Left kidney (tissue), 2 donors: ENCODE measurements around the gene MNAT1. TPM values are rescaled to one million over a fixed set of nuclear protein-coding genes. Genes with fewer than 3 reads are reported as not detected.
"Not testable (repeated sequence)": the region's sequence is repeated elsewhere in the genome, so short reads cannot be mapped to it uniquely, and the experiment has no call there.

Experiments used
- DNase-seq: peaks from one replicate; pipeline ENCODE4 v3.0.0-alpha.2; 2013
- polyA plus RNA-seq: library from polyadenylated mRNA; unstranded; fragments of 120-200 nt; gene quantifications from one replicate; pipeline ENCODE4 v1.2.1, GENCODE V29; 2013; ENCODE audit not compliant: insufficient read length

Gene MNAT1
- polyA plus RNA-seq, 1 donor, result 53.0 TPM

DNA sequence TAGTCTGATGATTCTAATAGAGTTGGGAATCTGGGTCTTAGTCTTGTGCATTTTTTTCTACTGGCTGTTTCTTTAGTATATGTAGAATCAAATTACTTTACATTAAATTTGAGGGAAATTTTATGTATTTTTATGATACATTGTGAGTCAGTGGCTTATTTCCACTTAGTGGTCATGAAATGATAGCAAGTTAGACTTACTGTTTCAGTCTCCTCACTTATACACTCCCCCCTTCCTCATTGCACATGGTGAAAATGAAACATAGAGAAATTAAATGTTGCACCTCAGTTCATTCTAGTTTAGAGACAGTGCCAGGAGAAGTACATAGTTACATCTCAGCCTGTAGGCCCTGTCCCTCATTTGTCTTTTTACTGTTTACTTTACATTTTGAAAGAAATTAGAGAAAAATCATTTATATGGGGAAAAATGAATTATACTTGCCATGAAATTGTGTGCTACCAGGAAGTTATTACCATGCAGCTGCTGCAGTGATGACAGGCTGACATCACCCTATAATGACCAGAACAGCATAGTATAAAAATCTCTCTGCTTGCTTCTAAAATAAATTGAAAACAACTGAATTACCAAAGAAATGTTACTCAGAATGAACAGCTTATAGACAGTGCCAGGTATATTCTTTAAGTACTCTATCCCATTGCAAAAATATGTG is 133.1 kb downstream of the MNAT1 start:
- DNase-seq, result no peak

DNA sequence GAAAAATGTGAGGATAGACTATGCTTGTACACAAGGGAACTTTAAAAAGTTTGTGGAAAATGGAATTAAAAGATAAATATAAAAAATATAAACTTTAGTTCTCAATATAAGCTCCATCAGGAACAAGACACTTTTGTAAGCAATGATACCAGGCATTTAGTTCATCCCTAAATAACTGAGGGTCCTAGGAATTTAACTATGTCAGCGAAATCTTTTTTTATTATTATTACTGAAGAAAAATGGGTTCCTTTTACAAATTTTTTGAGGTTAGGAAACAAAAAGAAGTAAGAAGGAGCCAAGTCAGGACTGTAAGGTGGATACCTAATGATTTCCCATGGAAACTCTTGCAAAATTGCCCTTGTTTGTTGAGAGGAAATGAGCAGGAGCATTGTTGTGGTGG is 143.6 kb downstream of the MNAT1 start:
- DNase-seq, result no peak

DNA sequence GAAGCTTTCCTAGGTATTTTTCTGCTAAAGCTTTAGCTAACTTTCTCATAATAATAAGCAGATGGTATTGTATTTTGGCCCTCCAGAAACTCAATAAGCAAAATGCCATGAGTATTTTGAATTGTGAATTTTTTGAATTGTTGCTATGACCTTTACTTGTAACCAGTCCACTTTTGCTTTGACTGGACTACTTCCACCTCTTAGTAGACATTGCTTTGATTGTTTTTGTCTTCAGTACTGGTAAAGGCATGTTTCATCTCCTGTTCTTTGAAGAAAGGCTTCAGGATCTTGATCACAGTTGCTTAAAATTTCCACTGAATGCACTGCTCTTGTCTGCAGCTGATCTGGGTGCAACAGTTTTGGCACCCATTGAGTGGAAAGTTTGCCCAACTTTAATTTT is 144.0 kb downstream of the MNAT1 start:
- no peak for DNase-seq

DNA sequence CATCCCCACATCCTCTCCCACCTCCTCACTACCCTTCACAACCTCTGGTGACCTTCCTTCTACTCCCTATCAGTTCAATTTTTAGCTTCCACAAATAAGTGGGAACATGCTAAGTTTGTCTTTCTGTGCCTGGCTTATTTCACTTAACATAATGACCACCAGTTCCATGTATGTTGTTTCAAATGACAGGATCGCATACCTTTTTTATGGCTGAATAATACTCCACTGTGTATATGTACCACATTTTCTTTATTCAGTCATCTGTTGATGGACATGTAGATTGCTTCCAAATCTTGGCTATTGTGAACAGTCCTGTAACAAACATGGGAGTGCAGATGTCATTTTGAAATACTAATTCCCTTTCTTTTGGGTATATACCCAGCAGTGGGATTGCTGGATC is 147.7 kb downstream of the MNAT1 start:
- no peak for DNase-seq

DNA sequence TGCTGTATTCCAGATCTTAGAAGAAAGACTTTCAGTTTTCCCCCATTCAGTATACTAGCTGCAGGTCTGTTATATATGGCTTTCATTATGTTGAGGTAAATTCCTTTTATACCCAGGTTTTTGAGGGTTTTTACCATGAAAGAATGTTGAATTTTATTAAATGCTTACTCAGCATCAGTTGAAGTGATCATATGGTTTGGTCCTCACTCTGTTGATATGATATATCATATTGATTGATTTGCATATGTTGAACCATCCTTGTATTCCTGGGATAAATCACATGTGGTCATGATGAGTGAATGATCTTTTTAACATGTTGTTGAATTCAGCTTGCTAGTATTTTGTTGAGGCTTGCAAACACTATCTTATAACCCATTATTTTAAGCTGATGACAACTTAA is 149.6 kb downstream of the MNAT1 start:
- no peak for DNase-seq

DNA sequence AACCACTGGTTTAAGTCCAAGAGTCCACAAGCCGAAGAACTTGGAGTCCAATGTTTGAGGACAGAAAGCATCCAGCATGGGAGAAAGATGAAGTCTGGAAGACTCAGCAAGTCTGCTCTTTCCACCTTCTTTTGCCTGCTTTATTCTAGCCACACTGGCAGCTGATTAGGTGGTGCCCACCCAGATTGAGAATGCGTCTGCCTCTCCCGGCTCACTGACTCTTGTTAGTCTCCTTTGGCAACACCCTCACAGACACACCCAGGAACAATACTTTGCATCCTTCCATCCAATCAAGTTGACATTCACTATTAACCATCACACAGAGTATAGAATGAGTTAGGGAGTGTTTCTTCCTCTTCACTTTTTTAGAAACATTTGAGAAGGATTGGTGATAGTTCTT is 156.1 kb downstream of the MNAT1 start:
- not testable (repeated sequence) for DNase-seq

DNA sequence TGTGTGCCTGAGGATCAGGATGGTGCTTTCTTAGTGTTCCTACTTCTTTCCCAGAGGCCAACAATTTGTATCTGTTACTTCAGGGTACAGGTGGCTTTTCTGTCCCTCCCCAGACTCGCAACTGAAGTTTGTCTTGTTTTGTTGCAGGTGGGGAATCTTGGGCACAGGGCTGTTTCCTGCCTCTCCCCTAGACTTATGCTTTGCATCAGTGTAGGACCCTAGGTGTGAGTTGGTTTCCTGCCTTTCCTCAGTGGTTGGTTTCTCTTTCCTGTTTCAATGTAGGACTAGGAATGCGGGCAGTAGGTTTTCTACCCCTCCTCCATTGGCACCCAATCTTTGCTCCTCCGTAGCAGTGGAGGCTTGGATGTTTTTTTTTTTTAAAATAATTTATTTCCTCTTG is 159.3 kb downstream of the MNAT1 start:
- no peak for DNase-seq

DNA sequence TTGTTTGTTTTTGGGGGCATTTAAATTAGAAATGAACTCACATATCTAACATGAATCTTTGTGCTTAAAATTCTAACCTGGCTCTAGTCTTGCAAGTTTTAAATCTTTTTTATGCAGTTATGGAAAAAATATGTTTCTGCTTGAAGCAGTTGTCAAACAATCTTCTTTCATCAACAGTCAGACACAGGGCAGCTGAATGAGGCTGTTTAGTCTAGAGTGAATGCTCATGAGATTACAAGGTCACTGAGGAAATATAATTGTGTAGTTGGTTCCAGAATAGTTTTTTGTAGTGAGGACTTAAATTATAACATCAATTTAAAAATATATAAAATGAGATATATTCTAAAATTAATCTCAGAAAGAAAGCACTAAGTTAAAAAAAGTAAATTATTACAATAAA is 169.8 kb downstream of the MNAT1 start:
- no peak for DNase-seq

DNA sequence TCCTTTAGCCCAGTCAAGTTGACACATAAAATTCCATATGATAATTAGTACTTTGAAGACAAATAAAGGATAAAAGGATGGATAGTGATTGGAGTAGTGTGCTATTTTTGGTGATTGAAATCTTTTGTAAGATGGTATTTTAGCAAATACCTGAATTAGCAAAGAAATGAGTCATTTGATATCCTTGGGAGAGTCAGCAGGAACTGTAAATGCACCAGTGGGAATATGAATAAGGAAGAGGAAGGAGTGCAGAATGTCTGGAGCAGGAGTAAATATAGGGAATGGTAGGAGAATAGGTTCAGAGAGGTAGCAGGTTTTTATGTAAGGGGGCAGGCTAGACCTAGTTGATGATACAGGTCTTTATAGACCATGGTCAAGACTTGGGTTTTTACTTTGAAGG is 171.4 kb downstream of the MNAT1 start:
- no peak for DNase-seq

DNA sequence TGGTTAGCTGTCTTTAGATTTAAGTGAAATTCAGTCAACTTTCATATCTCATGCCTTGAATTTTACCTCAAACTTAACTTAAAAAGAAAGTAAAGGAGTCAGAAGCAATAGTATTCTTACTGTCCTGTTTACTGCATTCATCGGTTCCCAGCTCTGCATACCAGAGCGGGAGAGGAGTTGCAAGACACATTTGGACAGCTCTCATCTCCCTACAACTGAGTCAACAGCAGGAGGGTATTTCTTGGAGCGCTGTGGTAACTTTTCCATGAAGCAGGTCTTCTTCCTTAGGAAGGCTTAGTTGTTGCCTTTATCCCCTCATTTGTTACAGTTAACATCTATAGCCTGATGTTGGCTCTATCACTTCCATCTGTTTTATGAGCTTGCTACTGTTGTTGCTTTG is 181.2 kb downstream of the MNAT1 start:
- no peak for DNase-seq

DNA sequence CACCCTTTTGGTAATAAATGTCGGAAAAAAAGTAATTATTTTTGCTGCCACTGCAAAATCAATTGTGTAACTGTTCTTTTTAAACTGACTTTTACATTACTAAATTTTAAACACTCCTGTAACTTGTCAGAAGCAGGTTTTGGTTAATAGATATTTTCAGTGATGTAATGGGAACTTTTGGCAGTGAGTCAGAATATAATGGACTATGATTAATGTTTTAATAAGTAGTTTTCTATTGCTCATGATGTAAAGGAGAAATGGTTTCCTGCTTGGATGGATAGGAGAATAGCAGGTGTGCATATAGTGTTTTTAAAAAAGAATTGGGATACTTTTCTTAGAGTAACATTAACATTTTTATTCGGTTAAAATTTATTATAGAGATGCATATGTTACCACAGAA is 187.5 kb downstream of the MNAT1 start:
- DNase-seq, result no peak

DNA sequence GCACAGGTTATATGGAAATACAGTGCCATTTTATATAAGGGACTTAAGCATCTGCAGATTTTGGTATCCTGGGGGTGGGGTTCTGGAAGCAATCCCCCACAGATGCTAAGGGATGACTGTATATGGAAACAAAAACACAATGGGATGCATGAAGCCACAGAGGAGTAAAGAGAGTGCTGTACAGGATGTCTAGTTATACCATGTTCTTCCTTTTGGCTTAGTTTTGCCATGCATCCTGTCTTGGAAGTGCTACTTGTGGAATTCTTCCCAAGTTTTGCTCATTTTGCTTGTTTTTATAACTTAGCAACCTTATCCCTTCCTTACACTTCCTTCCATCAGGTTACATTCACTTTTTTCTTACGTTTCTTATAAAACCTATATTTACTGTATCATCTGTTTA is 190.7 kb downstream of the MNAT1 start:
- no peak for DNase-seq

DNA sequence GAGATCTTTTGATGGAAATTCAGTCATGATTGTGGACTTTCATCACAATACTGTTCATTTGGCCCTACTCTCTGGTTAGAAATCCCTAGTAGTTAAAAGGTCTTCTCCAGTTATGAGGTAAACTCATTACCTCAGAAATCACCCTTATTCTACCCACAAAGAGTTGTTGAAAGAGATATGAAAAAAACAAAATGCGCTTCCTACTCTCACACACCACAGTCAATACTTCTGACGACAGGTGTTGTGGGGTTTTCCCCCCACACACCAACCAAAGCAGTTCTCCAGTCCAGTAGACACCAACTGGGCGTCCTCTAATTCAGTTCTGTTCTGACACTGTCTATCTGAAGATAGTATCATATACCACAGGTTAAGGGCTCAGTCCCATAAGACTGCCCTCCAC is 191.4 kb downstream of the MNAT1 start:
- DNase-seq, result no peak

DNA sequence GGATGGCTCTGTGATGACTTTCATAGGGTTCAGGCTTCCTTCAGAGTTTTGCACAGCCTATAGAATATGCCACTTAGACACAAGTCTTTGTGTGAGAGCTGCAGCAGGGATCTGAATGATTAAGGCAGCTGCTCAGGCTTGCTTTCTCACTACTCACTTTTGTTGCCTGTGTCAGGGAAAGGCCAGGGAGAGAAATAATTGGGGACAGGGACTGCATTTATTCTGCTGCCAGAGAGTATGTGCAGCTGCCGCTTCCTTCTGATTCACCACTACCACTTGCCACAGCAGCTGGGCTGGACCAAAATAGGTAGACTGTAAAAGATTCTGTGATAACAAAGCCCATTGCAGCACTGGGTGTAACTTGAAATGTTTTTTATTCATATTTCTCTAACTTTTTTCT is 196.7 kb downstream of the MNAT1 start:
- no peak for DNase-seq

DNA sequence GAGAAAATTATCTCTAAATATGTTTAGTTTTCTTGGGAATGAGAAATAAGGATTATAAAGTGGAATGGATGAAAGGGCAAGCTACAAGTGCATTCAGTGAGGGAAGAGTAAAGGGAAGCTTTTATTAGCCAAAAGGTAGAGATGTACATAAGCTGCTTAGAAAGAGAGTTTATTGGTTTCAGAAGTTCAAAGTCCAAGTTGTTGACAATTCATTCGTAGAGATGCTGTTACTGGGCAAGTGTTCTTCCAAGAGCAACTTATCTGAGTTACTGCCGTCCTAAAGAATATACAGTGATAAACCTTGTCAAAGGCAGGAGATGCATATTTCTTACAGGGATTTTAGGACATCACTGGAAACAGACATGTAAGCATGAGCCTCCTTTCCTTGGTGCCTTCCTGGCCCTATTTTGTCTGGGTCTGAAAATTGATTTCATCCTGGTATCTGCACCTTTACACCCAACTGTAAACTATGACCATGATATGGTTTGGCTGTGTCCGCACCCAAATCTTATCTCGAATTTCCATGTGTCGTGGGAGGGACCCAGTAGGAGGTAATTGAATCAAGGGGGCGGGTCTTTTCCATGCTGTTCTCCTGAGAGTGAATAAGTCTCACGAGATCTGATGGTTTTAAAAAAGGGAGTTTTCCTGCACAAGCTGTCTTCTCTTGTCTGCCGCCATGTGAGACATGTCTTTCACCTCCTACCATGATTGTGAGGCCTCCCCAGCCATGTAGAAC is 199.5 kb downstream of the MNAT1 start:
- no peak for DNase-seq

DNA sequence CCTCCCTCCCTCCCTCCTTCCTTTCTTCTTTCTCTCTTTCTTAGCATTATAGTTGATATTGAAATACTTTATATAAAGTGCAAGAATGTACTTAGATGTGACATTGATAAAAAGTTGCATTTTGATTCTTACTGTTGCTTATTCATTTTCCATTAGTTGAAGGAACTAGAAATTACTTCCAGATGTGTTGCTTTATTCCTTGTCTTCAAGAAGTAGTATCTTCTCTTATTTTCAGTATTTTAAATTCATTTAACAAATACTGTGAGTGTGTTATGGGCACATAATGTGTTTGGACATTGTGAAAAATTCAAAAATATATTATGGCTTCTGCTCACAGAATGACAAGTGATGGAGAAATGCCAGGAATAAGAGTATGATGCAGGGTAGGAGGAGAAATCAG is 200.8 kb downstream of the MNAT1 start:
- DNase-seq, result no peak

DNA sequence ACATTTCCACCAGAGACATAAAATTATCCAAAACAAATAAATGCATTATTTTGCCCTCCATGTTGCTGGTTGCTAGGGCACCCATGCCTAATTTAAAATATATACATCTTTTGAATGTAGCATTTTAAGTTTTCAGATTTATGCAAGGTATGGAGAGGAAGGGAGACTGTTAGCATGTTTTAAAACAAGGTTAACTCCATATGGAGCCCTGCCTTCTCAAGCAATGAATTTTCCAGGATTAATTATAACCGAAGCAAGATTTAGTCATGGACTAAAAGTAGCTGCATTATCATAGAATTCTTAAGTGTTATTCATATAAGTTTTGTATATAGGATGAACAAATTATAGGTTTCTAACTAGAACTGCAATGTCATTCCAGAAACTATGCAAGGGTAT is 209.1 kb downstream of the MNAT1 start:
- no peak for DNase-seq

DNA sequence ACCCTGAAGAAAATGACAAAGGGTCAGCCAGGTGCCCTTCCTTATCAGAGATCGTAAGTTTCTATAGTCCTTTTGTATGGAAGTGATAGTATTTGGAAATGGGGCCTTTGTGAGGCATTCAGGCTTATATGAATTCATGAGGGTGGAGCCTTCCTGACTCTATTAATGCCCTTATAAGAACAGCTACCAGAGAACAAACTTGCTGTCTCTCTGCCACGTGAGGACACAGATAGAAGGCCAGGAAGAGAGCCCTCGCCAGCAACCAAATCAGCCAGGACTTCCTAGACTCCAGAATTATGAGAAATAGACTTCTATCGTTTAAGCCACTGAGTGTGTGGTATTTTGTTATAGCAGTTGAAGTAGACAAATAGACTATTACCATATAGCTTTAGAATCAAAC is 209.6 kb downstream of the MNAT1 start:
- no peak for DNase-seq

DNA sequence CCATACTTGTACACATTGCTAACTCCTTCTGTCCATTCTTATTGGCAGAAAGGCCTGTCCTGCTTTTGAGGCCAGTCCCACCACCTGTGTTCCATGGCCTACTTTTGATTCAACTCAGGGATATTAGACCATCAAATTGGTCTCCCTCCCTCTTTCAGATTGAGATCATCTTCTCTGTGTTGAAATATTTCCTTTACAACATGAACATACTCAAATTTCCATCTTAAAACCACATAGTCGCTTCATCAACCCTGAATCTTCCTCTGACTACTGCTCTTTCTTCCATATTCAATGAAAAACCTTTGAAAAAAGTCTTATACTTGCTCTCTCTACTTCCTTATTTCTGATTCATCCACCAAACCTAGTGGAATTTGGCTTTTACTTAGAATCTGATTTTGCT is 211.4 kb downstream of the MNAT1 start:
- DNase-seq, result no peak

DNA sequence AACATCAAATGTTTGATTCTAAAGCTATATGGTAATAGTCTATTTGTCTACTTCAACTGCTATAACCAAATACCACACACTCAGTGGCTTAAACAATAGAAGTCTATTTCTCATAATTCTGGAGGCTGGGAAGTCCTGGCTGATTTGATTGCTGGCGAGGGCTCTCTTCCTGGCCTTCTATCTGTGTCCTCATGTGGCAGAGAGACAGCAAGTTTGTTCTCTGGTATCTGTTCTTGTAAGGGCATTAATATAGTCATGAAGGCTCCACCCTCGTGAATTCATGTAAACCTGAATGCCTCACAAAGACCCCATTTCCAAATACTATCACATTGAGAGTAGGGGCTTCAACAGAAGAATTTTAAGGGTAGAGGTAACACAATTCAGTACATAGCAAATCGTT is 212.2 kb downstream of the MNAT1 start:
- no peak for DNase-seq

DNA sequence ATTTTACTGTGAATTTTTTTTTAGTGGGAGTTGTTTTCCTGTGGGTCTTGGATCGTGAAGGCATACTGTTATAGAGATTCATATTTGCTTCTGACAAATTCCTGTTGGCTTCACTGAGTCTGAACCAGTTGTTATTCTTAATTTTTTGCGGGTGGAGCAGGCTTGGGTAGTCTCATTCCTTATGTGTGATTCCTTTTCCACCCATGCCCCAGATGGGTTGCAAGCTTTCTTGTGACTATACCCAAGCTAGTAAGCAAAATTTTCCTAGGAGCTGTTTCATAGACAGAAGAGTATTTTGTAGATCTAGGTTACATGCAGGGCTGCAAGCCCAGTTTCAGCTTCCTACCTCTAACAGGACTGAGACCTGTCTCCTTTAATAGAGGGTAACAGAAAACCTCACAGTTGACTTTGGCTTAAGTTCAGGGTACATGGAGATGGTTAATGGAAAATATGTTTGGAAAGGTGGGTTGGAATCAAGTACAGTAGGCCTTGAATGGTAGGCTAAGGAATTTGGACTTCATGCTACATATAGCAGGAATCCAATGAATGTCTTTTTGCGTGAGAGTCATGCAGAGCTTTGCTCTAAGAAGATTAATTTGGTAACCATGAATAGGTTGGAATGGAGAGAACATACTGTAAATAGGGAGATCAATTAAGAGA is 217.3 kb downstream of the MNAT1 start:
- DNase-seq, result no peak

DNA sequence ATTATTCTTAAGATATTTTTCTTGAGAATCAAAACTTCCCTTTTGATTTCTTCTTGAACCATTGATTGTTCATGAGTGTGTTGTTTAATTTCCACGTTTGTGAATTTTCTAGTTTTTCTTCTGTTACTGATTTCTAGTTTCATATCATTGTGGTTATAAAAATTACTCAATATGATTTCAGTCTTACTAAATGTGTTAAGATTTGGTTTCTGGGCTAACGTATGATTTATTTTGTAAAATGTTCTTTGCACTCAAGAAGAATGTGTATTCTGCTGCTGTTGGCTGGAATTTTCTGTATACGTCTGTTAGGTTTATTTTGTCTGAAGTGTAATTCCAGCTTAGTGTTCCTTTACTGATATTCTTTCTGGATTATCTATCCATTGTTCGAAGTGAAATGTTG is 221.6 kb downstream of the MNAT1 start:
- no peak for DNase-seq

DNA sequence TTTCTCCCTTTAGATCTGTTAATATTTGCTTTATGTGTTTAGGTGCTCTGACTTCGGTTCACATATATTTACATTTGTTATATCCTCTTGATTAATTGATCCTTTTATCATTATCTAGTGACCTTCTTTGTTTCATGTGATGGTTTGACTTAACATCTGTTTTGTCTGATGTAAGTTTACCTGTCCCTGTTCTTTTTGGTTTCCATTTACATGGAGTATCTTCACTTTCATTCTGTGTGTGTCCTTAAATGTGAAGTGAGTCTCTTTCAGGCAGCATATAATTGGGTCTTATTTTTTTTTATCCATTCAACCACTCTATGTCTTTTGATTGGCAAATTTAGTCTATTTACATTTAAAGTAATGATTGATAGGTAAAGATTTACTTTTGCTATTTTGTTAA is 222.1 kb downstream of the MNAT1 start:
- no peak for DNase-seq

DNA sequence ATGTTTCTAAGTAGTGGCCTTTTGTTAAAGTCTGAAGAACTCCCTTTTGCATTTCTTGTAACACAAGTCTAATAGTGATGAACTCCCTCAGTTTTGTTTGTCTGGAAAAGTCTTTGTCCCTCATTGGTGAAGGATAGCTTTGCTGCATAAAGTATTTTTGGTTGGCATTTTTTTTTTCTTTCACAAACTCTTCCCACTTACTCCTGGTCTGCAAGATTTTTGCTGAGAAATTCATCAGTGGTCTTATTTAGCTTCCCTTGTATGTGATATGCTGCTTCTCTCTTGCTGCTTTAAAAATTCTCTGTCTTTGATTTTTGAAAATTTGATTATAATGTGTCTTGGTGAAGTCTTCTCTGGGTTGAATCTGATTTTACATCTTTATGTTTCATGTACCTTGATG is 223.6 kb downstream of the MNAT1 start:
- DNase-seq, result no peak
